HepG2 (cell line): ENCODE measurements around the gene RASL12. TPM values are rescaled to one million over a fixed set of nuclear protein-coding genes. Genes with fewer than 3 reads are reported as not detected.

Experiments used
- BCL3 ChIP-seq: sonication (generic); formaldehyde crosslinking; IDR thresholded peaks from 2 replicates; pipeline ENCODE4 v1.5.1; 2020; ENCODE audit warnings: mild to moderate bottlenecking, missing genetic modification reagents, moderate library complexity
- FOXJ3 ChIP-seq: sonication (generic); formaldehyde crosslinking; IDR thresholded peaks from 2 replicates; pipeline ENCODE4 v1.4.0; 2020; ENCODE audit warnings: missing genetic modification reagents, mild to moderate bottlenecking, borderline replicate concordance
- GABPB1 ChIP-seq: IDR thresholded peaks from 2 replicates; pipeline ENCODE4 v1.6.1; 2016; ENCODE audit warnings: mild to moderate bottlenecking, missing genetic modification reagents, moderate library complexity, missing compliant biosample characterization
- HNRNPUL1 ChIP-seq: fragments of 200-400 bp; formaldehyde crosslinking; IDR thresholded peaks from 2 replicates; pipeline ENCODE4 v1.6.1; 2017; ENCODE audit warnings: low read depth, mild to moderate bottlenecking, low read length, moderate library complexity
- KLF9 ChIP-seq: IDR thresholded peaks from 2 replicates; pipeline ENCODE4 v1.6.1; 2016; ENCODE audit warnings: low read depth
- MIER3 ChIP-seq: IDR thresholded peaks from 2 replicates; pipeline ENCODE4 v1.6.1; 2016; ENCODE audit warnings: missing compliant biosample characterization, borderline replicate concordance
- NFIB ChIP-seq: sonication (generic); formaldehyde crosslinking; IDR thresholded peaks from 2 replicates; pipeline ENCODE4 v1.9.0; 2021; ENCODE audit warnings: missing genetic modification reagents, mild to moderate bottlenecking, borderline replicate concordance
- NONO ChIP-seq, 2 experiments: fragments of 450-650 bp in 1 of 2; sonication (generic) in 1 of 2; formaldehyde crosslinking in 1 of 2; IDR thresholded peaks in 1 of 2; conservative IDR thresholded peaks in 1 of 2; 2 replicates each; pipeline versions ENCODE4 v1.6.1 to v1.8.0; 2017 to 2022; ENCODE audit warnings: mild to moderate bottlenecking in 1 of 2, missing genetic modification reagents in 1 of 2, moderate library complexity in 1 of 2
- RBM22 ChIP-seq: fragments of 200-400 bp; formaldehyde crosslinking; optimal IDR thresholded peaks from 2 replicates; pipeline ENCODE3; 2017; ENCODE audit warnings: mild to moderate bottlenecking, low read length, moderate library complexity
- ZNF24 ChIP-seq: fragments of 450-650 bp; IDR thresholded peaks from 2 replicates; pipeline ENCODE4 v1.6.1; 2017; ENCODE audit warnings: antibody characterized with exemption, mild to moderate bottlenecking
- ZNF253 ChIP-seq: sonication (generic); formaldehyde crosslinking; IDR thresholded peaks from 2 replicates; pipeline ENCODE4 v1.8.0; 2022; ENCODE audit warnings: mild to moderate bottlenecking, missing genetic modification reagents, borderline replicate concordance
- ZNF337 ChIP-seq: sonication (generic); formaldehyde crosslinking; IDR thresholded peaks from 2 replicates; pipeline ENCODE4 v1.5.1; 2020; ENCODE audit warnings: missing genetic modification reagents, low read depth, mild to moderate bottlenecking, borderline replicate concordance
- ZNF670 ChIP-seq: sonication (generic); formaldehyde crosslinking; IDR thresholded peaks from 2 replicates; pipeline ENCODE4 v1.8.0; 2022; ENCODE audit warnings: mild to moderate bottlenecking, missing genetic modification reagents, borderline replicate concordance
- ZNF703 ChIP-seq: sonication (generic); formaldehyde crosslinking; IDR thresholded peaks from 2 replicates; pipeline ENCODE4 v1.5.1; 2020; ENCODE audit warnings: missing genetic modification reagents, mild to moderate bottlenecking, moderate library complexity, borderline replicate concordance
- ZNF777 ChIP-seq: sonication (generic); formaldehyde crosslinking; IDR thresholded peaks from 2 replicates; pipeline ENCODE4 v1.4.0; 2020; ENCODE audit warnings: missing genetic modification reagents
- ZNF790 ChIP-seq: sonication (generic); formaldehyde crosslinking; IDR thresholded peaks from 2 replicates; pipeline ENCODE4 v1.8.0; 2022; ENCODE audit warnings: missing genetic modification reagents, mild to moderate bottlenecking, borderline replicate concordance
- polyA plus RNA-seq, 8 experiments: library from polyadenylated mRNA; depleted of rRNA in 3 of 8; stranded (reverse) in 7 of 8; unstranded in 1 of 8; fragments of >200 nt; fragmentation: Illumina TruSeq in 4 of 8; extraction: Trizol in 4 of 8; gene quantifications; 2 replicates each; pipeline versions ENCODE4 v1.2.1 to v1.2.3, GENCODE V29; 2011 to 2016; ENCODE audit warnings: low read depth in 4 of 8, missing spikeins in 1 of 8, mixed read lengths in 1 of 8; ENCODE audit not compliant: insufficient read depth in 1 of 8
- total RNA-seq, 5 experiments: library from RNA; depleted of rRNA; stranded (reverse); fragments of >200 nt; fragmentation: Illumina TruSeq; extraction: Trizol; gene quantifications; 2 replicates each; pipeline ENCODE4 v1.2.3, GENCODE V29; 2016; ENCODE audit warnings: low read depth in 1 of 5
- TF ChIP-seq, protein P1 (sequence below): sonication (generic); formaldehyde crosslinking; conservative IDR thresholded peaks from 2 replicates; pipeline ENCODE4 v1.4.0; 2020; ENCODE audit warnings: missing genetic modification reagents
- TF ChIP-seq, protein P2 (sequence below): sonication (generic); formaldehyde crosslinking; IDR thresholded peaks from 2 replicates; pipeline ENCODE4 v1.9.0; 2022; ENCODE audit warnings: missing genetic modification reagents, mild to moderate bottlenecking, borderline replicate concordance
- TF ChIP-seq, protein P3 (sequence below): IDR thresholded peaks from 2 replicates; pipeline ENCODE4 v1.6.1; 2016; ENCODE audit warnings: missing compliant biosample characterization, missing genetic modification reagents, borderline replicate concordance
- TF ChIP-seq, protein P4 (sequence below): sonication (generic); formaldehyde crosslinking; IDR thresholded peaks from 2 replicates; pipeline ENCODE4 v1.4.0; 2020; ENCODE audit warnings: missing genetic modification reagents

RASL12 gene
- total and polyA plus RNA-seq, 2 of the 13 experiments (the other 11 are each of a cell fraction or from before 2014, with no cell fraction given) = 0.16 to 0.55 TPM

DNA sequence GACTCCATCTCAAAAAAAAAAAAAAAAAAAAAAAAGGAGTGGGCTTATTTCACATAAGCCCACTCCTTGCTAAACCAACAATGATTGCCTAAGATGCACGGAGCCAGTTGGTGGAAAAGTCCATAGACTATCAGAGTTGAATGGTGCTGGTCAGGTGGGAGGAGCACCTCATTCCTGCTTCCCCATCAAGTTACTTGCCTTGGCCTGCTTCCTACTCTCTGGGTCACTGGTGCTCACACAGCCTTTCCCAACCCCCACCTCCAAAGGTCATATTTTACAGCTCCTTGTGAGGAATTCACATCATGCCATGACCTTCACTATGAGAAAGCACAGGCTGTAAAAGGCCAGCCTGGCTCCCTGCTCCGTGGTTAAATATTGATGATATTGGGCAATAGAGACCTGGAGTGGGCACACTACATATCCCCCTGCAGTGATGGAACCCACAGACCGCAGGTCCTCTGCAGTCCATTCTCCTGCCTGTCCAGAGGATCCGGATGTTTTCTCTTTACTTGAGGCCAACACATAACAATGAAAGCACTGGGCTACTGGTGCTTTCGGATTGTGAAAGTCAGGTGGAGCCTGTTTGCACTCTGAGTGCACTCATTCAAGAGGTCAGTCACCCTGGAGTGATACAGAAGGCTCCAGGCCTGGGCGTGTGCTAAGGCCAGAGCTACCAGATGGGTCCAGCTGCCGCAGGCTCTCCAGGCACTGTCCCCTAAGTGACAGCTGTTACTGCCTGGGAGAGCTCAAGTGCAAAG, 22.9 kb downstream of the RASL12 start, which contains the start of gene SLC51B (continued):
- TF ChIP-seq ZNF337 (CRISPR knock-in tag) (peak; percentile 75; the same call in 1 of the 2 replicates), GABPB1 (CRISPR knock-in tag) (peak; percentile 50; the same call in 1 of the 2 replicates), ZNF670 (CRISPR knock-in tag) (no peak), NONO (IDR thresholded peaks at IDR 0.05) (no peak), NONO (CRISPR knock-in tag; conservative IDR thresholded peaks at IDR 0.05) (peak; percentile 86), MIER3 (CRISPR knock-in tag) (peak; percentile 79), ZNF790 (no peak), BCL3 (CRISPR knock-in tag) (peak; percentile 78), KLF9 (CRISPR knock-in tag) (no peak), FOXJ3 (CRISPR knock-in tag) (peak; percentile 94), ZNF777 (CRISPR knock-in tag) (0 out of 2 replicates have a peak, but pooled peaks have one; percentile 39), ZNF253 (CRISPR knock-in tag) (peak; percentile 29; the same call in 1 of the 2 replicates), ZNF703 (CRISPR knock-in tag) (no peak), ZNF24 (0 out of 2 replicates have a peak, but pooled peaks have one; percentile 25), RBM22 (no peak), NFIB (CRISPR knock-in tag) (no peak), HNRNPUL1 (no peak)
- TF ChIP-seq, protein P1, sequence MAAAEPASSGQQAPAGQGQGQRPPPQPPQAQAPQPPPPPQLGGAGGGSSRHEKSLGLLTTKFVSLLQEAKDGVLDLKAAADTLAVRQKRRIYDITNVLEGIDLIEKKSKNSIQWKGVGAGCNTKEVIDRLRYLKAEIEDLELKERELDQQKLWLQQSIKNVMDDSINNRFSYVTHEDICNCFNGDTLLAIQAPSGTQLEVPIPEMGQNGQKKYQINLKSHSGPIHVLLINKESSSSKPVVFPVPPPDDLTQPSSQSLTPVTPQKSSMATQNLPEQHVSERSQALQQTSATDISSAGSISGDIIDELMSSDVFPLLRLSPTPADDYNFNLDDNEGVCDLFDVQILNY = no peak
- TF ChIP-seq, protein P2, sequence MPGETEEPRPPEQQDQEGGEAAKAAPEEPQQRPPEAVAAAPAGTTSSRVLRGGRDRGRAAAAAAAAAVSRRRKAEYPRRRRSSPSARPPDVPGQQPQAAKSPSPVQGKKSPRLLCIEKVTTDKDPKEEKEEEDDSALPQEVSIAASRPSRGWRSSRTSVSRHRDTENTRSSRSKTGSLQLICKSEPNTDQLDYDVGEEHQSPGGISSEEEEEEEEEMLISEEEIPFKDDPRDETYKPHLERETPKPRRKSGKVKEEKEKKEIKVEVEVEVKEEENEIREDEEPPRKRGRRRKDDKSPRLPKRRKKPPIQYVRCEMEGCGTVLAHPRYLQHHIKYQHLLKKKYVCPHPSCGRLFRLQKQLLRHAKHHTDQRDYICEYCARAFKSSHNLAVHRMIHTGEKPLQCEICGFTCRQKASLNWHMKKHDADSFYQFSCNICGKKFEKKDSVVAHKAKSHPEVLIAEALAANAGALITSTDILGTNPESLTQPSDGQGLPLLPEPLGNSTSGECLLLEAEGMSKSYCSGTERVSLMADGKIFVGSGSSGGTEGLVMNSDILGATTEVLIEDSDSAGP (CRISPR knock-in tag) = peak; percentile 36; the same call in 1 of the 2 replicates
- TF ChIP-seq, protein P3, sequence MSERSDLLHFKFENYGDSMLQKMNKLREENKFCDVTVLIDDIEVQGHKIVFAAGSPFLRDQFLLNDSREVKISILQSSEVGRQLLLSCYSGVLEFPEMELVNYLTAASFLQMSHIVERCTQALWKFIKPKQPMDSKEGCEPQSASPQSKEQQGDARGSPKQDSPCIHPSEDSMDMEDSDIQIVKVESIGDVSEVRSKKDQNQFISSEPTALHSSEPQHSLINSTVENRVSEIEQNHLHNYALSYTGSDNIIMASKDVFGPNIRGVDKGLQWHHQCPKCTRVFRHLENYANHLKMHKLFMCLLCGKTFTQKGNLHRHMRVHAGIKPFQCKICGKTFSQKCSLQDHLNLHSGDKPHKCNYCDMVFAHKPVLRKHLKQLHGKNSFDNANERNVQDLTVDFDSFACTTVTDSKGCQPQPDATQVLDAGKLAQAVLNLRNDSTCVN (CRISPR knock-in tag) = peak; percentile 55; the same call in 1 of the 2 replicates
- TF ChIP-seq, protein P4, sequence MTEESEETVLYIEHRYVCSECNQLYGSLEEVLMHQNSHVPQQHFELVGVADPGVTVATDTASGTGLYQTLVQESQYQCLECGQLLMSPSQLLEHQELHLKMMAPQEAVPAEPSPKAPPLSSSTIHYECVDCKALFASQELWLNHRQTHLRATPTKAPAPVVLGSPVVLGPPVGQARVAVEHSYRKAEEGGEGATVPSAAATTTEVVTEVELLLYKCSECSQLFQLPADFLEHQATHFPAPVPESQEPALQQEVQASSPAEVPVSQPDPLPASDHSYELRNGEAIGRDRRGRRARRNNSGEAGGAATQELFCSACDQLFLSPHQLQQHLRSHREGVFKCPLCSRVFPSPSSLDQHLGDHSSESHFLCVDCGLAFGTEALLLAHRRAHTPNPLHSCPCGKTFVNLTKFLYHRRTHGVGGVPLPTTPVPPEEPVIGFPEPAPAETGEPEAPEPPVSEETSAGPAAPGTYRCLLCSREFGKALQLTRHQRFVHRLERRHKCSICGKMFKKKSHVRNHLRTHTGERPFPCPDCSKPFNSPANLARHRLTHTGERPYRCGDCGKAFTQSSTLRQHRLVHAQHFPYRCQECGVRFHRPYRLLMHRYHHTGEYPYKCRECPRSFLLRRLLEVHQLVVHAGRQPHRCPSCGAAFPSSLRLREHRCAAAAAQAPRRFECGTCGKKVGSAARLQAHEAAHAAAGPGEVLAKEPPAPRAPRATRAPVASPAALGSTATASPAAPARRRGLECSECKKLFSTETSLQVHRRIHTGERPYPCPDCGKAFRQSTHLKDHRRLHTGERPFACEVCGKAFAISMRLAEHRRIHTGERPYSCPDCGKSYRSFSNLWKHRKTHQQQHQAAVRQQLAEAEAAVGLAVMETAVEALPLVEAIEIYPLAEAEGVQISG (CRISPR knock-in tag) = peak; percentile 47
